ENCODE results near the gene MEI1. TPM values are rescaled to one million over a fixed set of nuclear protein-coding genes. Genes with fewer than 3 reads are reported as not detected.
"Not testable (repeated sequence)": the region's sequence is repeated elsewhere in the genome, so short reads cannot be mapped to it uniquely, and the experiment has no call there.

Gene MEI1
- total RNA-seq, 2 experiments from 2014 or later = 27.7 to 28.4 TPM

DNA sequence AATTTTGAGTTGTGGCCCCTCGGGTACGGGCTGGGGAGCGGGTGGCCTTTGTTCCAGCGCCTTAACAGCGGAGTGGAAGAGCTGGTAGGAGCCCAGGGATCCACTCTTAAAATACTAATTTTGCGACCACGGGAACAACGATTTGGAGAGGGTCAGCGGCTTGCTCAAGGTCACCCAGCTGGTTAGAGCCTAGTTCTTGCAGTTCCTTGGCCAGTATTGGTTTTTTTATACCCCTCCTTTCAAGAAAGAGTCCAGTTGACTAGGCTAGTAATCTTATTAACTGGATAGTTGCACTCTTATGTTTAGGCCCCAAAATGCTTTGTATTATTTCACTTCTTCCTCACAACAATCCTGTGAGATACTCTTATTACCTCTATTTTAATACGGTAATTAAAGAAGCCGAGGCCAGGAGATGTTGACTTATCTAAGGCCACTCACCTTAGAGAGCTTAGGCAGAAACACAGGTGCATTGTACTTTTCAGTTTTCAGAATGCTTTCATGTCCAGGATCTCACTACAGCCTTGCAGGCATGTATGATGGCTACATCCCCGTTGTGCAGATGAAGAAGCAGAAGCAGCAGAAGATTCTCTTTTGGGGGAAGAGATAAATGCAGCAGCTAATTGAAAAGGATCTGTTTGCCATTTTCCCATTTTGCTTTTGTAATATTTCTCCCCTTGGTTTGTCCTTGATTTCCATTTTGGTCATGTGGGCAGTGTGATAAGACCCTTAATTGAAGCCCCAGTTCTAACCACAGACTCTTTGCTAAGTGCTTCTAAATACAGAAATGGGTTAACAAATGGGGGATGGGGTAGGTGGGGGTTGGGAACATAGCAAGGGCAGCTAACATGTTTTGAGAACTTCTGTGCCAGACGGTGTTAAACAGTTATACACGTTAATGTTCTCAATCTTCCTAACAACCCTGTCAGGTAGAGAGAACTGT lies 135.0 kb downstream of the MEI1 start:
- peaks cover 67% of the 10 kb centered on the region for H3K36me3 Mint-ChIP-seq (ENCODE audit: low read depth)

DNA sequence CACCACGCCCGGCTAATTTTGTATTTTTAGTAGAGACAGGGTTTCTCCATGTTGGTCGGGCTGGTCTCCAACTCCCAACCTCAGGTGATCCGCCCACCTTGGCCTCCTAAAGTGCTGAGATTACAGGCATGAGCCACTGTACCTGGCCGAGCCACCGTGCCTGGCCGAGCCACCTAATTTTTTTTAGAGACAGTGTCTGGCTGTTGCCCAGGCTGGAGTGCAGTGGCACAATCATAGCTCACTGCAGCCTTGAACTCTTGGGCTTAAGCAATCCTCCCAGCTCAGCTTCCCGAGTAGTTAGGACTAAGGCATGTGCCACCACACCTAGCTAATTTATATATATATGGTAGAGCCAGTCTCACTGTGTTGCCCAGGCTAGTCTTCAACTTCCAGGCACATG lies 136.2 kb downstream of the MEI1 start:
- H3K9me3 Mint-ChIP-seq; H3K27me3 Mint-ChIP-seq; DNase-seq; ATAC-seq; intact Hi-C loops (cut with micrococcal nuclease); H3K4me3 Mint-ChIP-seq; H3K27ac Mint-ChIP-seq: not testable (repeated sequence)
- Mint-ChIP-seq H3K4me1 (ENCODE audit: low read depth) (peaks cover 56% of the 10 kb centered on the region), H3K36me3 (ENCODE audit: low read depth) (peaks cover 66% of the 10 kb centered on the region)
- ChIA-PET POLR2A (interaction anchor here (0.6 to 4.7 kb wide), 12 partner anchors 8 to 108 kb away, joined by 3 to 50 read pairs (median 4); partner anchors contain the start of gene CCDC134), CTCF (interaction anchor here (1.4 kb wide), 1 partner anchor 24 kb away, joined by 3 read pairs; no protein-coding TSS in a partner anchor)

More for the DNA sequence above, 135.0 kb downstream of the MEI1 start:
- ChIA-PET POLR2A (interaction anchor here (0.8 to 4.7 kb wide), 15 partner anchors 8 to 136 kb away, joined by 3 to 50 read pairs (median 4); partner anchors contain the start of gene MEI1), CTCF (interaction anchor here (0.8 to 1.4 kb wide), 7 partner anchors 8 to 105 kb away, joined by 3 to 8 read pairs (median 3); no protein-coding TSS in a partner anchor)
- TF ChIP-seq, protein P1, sequence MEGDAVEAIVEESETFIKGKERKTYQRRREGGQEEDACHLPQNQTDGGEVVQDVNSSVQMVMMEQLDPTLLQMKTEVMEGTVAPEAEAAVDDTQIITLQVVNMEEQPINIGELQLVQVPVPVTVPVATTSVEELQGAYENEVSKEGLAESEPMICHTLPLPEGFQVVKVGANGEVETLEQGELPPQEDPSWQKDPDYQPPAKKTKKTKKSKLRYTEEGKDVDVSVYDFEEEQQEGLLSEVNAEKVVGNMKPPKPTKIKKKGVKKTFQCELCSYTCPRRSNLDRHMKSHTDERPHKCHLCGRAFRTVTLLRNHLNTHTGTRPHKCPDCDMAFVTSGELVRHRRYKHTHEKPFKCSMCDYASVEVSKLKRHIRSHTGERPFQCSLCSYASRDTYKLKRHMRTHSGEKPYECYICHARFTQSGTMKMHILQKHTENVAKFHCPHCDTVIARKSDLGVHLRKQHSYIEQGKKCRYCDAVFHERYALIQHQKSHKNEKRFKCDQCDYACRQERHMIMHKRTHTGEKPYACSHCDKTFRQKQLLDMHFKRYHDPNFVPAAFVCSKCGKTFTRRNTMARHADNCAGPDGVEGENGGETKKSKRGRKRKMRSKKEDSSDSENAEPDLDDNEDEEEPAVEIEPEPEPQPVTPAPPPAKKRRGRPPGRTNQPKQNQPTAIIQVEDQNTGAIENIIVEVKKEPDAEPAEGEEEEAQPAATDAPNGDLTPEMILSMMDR (IDR thresholded peaks at IDR 0.05) = no peak
- Mint-ChIP-seq H3K9me3 (no peaks in the 10 kb centered on the region), H3K27me3 (no peaks in the 10 kb centered on the region), H3K27ac (peak overlapping the region; percentile 84), H3K4me1 (ENCODE audit: low read depth) (peaks cover 55% of the 10 kb centered on the region), H3K4me3 (peak overlapping the region; percentile 92)
- intact Hi-C loops (cut with micrococcal nuclease) = loop anchor here (5.0 kb wide), 1 partner anchor 38 kb away; no protein-coding TSS in a partner anchor
- no peak for ATAC-seq
- DNase-seq = no peak

DNA sequence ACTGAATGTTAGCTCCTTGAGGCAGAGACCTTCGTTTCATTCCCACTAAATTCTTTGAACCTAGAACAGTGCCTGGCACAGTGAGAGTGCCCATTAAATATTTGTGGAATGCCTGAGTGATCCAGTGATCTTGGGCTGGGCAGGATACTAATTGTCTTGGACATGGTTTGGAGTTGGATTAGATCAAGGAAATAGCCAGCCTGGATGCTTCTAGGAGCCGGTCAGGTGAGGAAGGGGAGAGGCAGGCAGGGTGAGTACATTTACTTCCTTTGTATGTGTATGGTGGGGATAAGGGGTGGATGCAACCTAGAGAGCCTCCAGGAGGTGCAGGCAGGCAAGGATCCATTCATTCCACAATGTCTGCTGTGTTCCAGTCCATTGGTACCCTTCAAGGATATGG lies 137.2 kb downstream of the MEI1 start:
- TF ChIP-seq, protein P1 (IDR thresholded peaks at IDR 0.05) = no peak
- Mint-ChIP-seq H3K9me3 (no peaks in the 10 kb centered on the region), H3K27ac (peak overlapping the region; percentile 2), H3K36me3 (ENCODE audit: low read depth) (peaks cover 64% of the 10 kb centered on the region), H3K4me1 (ENCODE audit: low read depth) (peaks cover 55% of the 10 kb centered on the region), H3K4me3 (no peak overlapping the region), H3K27me3 (no peaks in the 10 kb centered on the region)
- DNase-seq = no peak
- intact Hi-C loops (cut with micrococcal nuclease) = no loop called here
- ChIA-PET POLR2A (interaction anchor here (0.7 to 2.1 kb wide), 9 partner anchors 10 to 107 kb away, joined by 3 to 7 read pairs (median 3); no protein-coding TSS in a partner anchor), CTCF (no interaction called here)
- ATAC-seq = no peak

DNA sequence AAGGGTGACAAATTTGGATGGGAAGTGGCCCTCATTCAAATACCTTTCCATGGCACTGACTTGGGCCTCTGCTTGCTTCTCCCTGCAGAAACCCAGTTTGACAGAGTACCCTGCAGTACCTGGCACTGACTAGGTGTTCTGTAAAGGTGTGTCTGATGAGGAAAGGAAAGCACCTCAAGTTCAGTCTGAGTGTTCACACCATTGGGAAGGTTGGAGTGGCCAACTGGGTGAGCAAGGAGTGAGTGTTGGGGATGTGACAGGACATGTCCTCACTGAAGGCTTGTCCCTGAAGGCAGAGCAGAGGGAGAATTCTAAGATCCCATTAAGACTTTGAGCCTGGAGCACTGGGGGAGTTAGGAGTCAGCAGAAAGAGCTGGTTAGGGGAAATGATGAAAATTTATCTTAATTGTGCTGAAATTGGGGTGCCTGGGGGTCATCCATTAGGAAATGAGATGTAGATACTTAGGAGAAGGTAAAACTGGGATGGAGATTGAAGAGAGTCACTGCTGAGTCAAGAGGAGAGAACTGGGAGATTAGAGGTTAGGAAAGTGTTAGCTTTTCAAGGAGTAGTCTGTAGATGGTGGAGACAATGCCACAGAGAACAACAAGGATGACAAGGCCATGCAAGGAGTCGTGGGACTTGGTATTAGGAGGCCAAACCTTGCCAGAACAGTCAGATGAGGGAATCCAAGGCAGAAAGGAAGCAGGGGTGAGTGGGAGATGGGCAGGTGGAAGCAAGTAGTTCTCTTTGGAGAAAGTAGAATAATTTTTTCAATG lies 139.7 kb downstream of the MEI1 start:
- Mint-ChIP-seq H3K9me3 (no peaks in the 10 kb centered on the region), H3K4me3 (no peak overlapping the region), H3K4me1 (ENCODE audit: low read depth) (peaks cover 64% of the 10 kb centered on the region), H3K27ac (peak overlapping the region; percentile 16), H3K36me3 (ENCODE audit: low read depth) (peaks cover 69% of the 10 kb centered on the region), H3K27me3 (no peaks in the 10 kb centered on the region)
- no peak for DNase-seq
- ChIA-PET CTCF (interaction anchor here (2.7 to 7.3 kb wide), 2 partner anchors 19 to 102 kb away, joined by 13 to 42 read pairs; no protein-coding TSS in a partner anchor), POLR2A (interaction anchor here (0.7 to 2.9 kb wide), 7 partner anchors 13 to 72 kb away, joined by 3 to 18 read pairs (median 7); no protein-coding TSS in a partner anchor)
- TF ChIP-seq, protein P1 (IDR thresholded peaks at IDR 0.05) = no peak
- no peak for ATAC-seq
- intact Hi-C loops (cut with micrococcal nuclease) = no loop called here

DNA sequence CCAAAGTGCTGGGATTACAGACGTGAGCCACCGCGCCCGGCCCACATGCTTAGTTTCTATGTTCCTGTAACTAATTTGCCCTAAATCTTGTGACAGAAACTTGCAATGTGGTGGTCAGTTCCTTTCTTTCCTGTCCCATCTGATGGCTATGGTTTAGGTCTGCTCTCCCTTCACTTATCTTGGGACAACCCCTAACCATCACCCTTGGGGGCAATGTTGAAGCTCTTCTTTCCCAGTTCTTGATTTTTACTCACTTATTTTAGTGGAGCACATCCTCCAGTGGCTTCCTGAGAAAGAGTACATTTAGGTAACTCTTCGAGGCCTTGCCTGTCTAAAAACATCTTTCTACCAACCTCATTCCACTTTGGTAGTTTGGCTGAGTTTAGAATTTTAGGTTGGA lies 140.9 kb downstream of the MEI1 start:
- intact Hi-C loops (cut with micrococcal nuclease) = no loop called here
- Mint-ChIP-seq H3K9me3 (no peaks in the 10 kb centered on the region), H3K36me3 (ENCODE audit: low read depth) (peaks cover 64% of the 10 kb centered on the region), H3K4me3 (no peak overlapping the region), H3K4me1 (ENCODE audit: low read depth) (peaks cover 66% of the 10 kb centered on the region), H3K27ac (no peak overlapping the region), H3K27me3 (no peaks in the 10 kb centered on the region)
- no peak for ATAC-seq
- no peak for DNase-seq
- TF ChIP-seq, protein P1 (IDR thresholded peaks at IDR 0.05) = no peak
- ChIA-PET POLR2A (interaction anchor here (0.7 to 2.9 kb wide), 5 partner anchors 13 to 37 kb away, joined by 3 to 18 read pairs (median 7); no protein-coding TSS in a partner anchor), CTCF (interaction anchor here (2.7 to 7.3 kb wide), 2 partner anchors 18 to 101 kb away, joined by 13 to 42 read pairs; no protein-coding TSS in a partner anchor)

All from activated CD8-positive, alpha-beta T cell treated with anti-CD3 and anti-CD28 coated beads for 36 hours (primary cell).